SK-N-SH (cell line): ENCODE results near the gene CMTM2.

Experiments
- EZH2phosphoT487 ChIP-seq: fragments of 200-600 bp; sonication (generic); IDR thresholded peaks from 2 replicates; pipeline ENCODE4 v1.6.1; 2017; ENCODE audit warnings: low read depth, mixed run types, mild to moderate bottlenecking, antibody characterized with exemption, moderate library complexity, borderline replicate concordance
- GATA2 ChIP-seq: sonication (generic); formaldehyde crosslinking; IDR thresholded peaks from 2 replicates; pipeline ENCODE4 v1.5.0; 2020; ENCODE audit warnings: mild to moderate bottlenecking, missing genetic modification reagents
- MEF2A ChIP-seq: IDR thresholded peaks from 2 replicates; pipeline ENCODE4 v1.4.0; 2012; ENCODE audit warnings: low read depth, borderline replicate concordance
- NRF1 ChIP-seq: IDR thresholded peaks from 2 replicates; pipeline ENCODE4 v1.6.1; 2012; ENCODE audit warnings: low read depth, mild to moderate bottlenecking, low read length
- POLR2AphosphoS5 ChIP-seq: IDR thresholded peaks from 2 replicates; pipeline ENCODE4 v1.6.1; 2012; ENCODE audit warnings: low read depth, low read length
- TAF1 ChIP-seq: IDR thresholded peaks from 2 replicates; pipeline ENCODE4 v1.6.1; 2012; ENCODE audit warnings: low read depth, mild to moderate bottlenecking, low read length, moderate library complexity, borderline replicate concordance
- TEAD4 ChIP-seq: IDR thresholded peaks from 2 replicates; pipeline ENCODE4 v1.4.0; 2012; ENCODE audit warnings: mild to moderate bottlenecking, borderline replicate concordance; ENCODE audit not compliant: insufficient read depth
- TF ChIP-seq, protein P1 (sequence below): fragments of 200-600 bp; sonication (generic); IDR thresholded peaks from 2 replicates; pipeline ENCODE4 v1.6.1; 2017; ENCODE audit warnings: antibody characterized with exemption, mild to moderate bottlenecking, moderate library complexity
- TF ChIP-seq, protein P2 (sequence below): IDR thresholded peaks from 2 replicates; pipeline ENCODE4; 2012

DNA sequence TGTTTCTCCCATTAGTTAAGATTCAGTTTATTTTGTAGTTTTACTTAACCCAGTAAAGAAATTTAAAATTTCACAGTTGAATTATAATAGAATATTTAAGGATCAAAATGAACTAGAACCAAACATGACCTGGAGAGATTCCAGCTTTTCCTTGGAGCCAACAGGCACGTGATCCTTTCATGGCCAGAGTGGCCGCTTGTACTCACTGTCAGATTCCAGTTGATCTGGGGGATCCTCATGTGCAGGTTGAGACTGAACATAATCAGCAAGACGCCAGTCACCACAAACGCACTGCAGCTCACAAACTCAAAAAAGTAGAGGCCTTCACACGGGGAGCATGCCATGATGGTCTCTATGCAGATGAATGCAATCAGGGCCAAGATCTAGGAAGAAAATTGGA lies 56.9 kb downstream of the CMTM2 start:
- TF ChIP-seq MEF2A: no peak
- TF ChIP-seq, protein P1, sequence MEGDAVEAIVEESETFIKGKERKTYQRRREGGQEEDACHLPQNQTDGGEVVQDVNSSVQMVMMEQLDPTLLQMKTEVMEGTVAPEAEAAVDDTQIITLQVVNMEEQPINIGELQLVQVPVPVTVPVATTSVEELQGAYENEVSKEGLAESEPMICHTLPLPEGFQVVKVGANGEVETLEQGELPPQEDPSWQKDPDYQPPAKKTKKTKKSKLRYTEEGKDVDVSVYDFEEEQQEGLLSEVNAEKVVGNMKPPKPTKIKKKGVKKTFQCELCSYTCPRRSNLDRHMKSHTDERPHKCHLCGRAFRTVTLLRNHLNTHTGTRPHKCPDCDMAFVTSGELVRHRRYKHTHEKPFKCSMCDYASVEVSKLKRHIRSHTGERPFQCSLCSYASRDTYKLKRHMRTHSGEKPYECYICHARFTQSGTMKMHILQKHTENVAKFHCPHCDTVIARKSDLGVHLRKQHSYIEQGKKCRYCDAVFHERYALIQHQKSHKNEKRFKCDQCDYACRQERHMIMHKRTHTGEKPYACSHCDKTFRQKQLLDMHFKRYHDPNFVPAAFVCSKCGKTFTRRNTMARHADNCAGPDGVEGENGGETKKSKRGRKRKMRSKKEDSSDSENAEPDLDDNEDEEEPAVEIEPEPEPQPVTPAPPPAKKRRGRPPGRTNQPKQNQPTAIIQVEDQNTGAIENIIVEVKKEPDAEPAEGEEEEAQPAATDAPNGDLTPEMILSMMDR: no peak
- TF ChIP-seq GATA2: no peak
- TF ChIP-seq TEAD4: no peak
- no peak for TF ChIP-seq POLR2AphosphoS5
- TF ChIP-seq, protein P2, sequence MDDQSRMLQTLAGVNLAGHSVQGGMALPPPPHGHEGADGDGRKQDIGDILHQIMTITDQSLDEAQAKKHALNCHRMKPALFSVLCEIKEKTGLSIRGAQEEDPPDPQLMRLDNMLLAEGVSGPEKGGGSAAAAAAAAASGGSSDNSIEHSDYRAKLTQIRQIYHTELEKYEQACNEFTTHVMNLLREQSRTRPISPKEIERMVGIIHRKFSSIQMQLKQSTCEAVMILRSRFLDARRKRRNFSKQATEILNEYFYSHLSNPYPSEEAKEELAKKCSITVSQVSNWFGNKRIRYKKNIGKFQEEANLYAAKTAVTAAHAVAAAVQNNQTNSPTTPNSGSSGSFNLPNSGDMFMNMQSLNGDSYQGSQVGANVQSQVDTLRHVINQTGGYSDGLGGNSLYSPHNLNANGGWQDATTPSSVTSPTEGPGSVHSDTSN: no peak
- no peak for TF ChIP-seq EZH2phosphoT487
- no peak for TF ChIP-seq TAF1
- no peak for TF ChIP-seq NRF1
